Stimulated activated CD8-positive, alpha-beta memory T cell treated with anti-CD3 and anti-CD28 coated beads, Interleukin-4, amount 100 ng/mL, for 4 hours (primary cell): Measurements from ENCODE around the gene TRABD2B.

Experiments used
- DNase-seq, 2 donors: peaks; one replicate each; pipeline ENCODE4 v3.0.0-alpha.2; 2020; ENCODE audit warnings: low read depth in 2 of 2, low spot score in 1 of 2

TRABD2B gene

GRCh38 chr1:47855230-47855629, 142.0 kb downstream of the TRABD2B start:
- DNase-seq: no peak

DNA sequence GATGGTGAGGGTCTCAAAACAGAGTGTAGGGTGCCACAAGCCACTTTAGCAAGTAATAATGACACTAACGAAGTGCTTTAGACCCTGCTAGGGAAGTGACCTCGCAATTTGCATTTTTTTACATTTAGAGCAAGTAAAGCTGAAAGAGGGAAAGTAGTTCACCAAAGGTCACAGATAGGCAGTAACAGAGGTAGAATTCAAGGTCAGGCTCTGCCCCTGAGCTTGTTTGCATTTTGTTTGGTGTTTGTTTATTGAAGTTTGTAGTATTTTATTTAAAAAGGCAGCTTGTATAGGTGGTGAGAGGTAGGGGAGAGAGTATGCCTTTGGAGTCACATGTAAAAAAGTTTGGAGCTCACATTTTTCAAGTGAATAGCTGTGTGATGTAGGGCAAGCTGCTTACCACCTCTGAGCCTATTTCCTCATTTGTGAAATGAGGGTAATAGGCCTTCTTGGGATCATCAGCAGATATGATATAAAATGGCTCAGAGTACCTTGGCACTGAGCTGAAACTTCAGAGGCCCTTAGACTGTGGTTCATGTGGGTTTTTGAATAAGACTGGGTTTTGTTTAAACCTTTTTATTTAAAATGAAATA, 142.5 kb downstream of the TRABD2B start:
- DNase-seq: no peak

DNA sequence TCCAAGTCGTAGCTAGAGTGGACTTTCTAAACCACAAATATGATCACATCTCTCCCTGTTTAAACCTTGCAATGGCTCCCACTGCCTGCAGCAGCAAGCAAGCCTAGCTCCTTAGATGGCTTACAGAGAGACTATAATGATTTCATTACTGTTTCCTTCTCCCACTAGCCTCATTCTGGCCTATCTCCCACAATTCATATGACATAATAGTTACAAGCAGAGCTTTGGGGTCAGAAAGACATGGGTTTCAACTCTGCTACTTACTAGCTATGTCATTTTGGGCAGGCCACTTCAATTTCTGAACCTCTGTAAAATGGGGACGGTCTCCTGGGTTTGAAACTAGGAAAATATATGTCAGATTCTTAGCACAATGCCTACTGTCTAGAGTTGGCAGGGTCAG, 143.3 kb downstream of the TRABD2B start:
- no peak for DNase-seq

DNA sequence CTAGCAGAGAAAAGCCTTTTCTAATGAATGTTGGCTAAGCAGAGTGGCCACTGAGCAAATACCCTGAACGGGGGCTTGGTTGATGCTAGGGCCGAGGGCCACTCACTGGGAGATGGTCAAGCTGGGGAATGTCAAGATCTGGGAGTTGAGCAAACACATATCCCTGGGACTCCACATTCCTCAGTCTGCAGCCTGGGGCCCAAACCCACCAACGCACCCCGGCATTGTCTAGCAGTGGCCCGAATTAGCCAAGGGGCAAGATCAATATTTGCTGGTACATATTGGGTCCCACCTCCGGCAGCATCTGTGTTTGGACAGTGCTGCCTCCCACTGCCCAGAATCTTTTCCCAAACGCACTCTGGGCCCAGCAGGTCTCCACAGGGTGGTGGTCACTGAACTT, 144.1 kb downstream of the TRABD2B start:
- DNase-seq: no peak

GRCh38 chr1:47852006-47852718, 145.0 kb downstream of the TRABD2B start:
- DNase-seq: no peak

DNA sequence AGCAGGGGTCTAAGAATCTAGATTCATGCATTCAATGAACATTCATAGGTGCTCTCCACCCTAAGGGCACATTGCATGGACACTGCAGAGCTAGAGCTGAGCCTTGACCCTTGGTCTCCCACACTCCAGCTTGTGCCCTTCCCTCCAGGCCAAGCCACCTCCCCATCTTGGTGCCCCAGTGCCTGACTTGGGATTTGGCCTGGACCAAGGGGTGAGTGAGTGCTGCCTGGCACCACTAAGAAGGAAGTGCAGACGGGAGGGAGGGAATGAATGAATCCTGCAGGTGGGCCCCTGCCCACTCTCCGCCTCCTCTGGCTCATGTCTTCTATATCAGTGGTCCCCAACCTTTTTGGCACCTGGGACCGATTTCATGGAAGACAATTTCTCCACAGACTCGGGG, 146.7 kb downstream of the TRABD2B start:
- no peak for DNase-seq

DNA sequence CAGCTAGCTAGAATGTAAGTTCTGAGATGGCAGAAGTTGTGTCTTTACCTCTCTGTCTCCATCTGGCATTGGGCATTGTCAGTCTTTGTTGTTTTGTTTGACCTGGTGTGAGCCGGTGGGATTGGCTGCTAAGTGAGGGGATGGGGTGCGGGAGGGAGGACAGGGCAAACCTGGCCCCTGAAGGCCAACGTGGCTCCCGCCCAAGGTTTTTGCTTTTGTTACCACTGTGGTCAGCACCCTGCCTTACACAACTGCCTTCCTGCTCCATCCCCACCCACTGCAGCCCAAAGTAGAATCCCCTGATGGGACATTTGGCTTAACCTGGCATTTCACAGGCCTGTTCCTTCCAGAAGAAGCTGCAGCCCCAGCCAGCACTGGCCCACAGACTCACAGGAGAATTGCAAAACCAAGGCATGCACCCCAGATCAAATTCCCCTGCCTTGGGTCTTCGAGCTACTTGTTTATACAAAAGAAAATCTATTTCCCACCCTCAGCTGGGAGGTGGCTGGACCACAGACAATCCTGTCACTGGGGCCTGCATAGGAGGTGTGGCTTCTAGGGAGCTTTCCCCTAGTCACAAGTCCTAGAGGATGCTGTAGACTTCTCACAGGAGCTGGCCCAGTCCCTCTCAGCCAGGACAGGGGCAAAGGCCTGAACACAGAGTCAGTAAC, 147.5 kb downstream of the TRABD2B start:
- no peak for DNase-seq

GRCh38 chr1:47849005-47849521, 148.1 kb downstream of the TRABD2B start:
- DNase-seq: no peak

GRCh38 chr1:47847763-47848162, 149.4 kb downstream of the TRABD2B start:
- DNase-seq: no peak

- no peak for DNase-seq
Observed at GRCh38 chr1:47844558-47844955, 152.6 kb downstream of the TRABD2B start.

DNA sequence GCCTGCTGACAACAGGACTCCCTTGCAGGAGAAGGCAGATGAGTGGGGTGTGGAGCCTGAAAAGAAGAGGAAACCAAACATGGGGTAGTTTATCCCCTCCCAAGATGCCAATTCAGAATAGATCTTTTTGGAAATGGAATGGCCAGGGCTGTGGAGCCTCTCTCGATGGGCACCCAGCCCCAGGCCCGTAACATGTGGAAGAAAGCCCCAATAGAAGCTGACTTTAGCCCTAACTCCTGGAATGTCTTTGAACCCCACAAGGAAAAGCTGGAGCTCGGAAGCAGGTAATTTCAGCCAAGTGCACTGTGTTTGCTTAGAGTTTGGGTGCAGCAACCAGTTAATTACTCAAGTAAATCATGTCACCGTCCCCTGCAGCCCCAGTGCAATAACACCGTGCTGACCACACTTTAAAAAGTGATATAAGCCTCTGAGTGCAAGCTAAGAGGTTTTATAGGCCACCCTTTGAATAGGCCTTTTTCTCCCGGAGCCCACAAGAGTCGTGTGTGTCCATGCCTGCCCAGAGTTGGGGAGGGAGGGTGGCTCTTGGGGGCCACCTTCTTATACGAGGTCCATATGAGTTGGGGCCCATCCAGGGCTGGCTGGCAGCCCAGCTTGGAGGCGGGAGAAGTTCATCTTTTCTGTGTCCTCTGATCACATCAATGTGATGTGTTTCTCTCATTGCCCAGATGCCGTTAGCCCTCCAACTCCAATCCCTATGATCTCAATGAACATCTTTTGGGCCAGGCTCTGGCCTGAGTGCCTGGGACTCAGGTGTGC, 153.2 kb downstream of the TRABD2B start:
- DNase-seq: no peak

- DNase-seq: no peak
Observed at GRCh38 chr1:47843059-47843458, 154.1 kb downstream of the TRABD2B start.

- DNase-seq: no peak
Observed at GRCh38 chr1:47842228-47842919, 154.8 kb downstream of the TRABD2B start.

DNA sequence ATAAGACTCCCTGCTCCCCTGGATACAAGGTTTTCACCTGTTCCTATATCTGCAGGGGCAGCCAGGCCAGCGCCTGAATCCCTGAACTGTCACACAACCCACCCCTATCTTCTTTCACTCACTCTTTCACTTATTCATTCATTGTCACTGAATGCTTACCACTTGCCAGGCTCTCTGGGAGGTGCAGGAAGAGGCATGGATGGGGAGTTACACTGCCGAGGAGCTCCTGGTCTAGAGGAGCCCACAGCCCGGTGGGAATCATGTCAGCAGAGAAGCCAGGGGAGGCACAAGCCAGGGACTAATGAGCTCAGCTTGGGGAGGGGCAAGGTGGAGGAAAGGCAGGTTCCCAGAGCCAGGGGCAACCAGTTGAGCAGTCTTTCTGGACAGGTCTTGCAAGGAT, 155.8 kb downstream of the TRABD2B start:
- no peak for DNase-seq

- no peak for DNase-seq
Observed at GRCh38 chr1:47840393-47841190, 156.6 kb downstream of the TRABD2B start.

DNA sequence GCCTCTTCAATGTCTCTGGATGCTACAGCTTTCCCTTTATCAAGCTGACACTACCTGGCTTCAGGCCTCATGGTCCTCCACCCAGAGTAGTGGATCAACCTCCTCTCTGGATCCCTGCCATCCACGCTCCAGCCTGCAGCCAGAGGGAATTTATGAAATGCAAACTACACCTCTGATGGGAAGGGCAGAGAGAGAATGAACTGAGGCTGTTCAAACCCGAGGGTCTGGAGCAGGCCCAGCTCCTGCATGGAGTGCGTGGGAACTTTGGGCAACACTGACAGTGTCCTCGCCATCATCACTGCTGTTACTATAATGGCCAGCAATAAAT, 157.8 kb downstream of the TRABD2B start:
- no peak for DNase-seq

GRCh38 chr1:47838562-47839432, 158.4 kb downstream of the TRABD2B start:
- no peak for DNase-seq

- no peak for DNase-seq
Observed at GRCh38 chr1:47837866-47838561, 159.2 kb downstream of the TRABD2B start.
